Umbilical cord (tissue), 2 donors: ENCODE data around the gene RPL10A. TPM values are rescaled to one million over a fixed set of nuclear protein-coding genes. Genes with fewer than 3 reads are reported as not detected.

Experiments
- DNase-seq: peaks from one replicate; pipeline ENCODE4 v3.0.0-alpha.2; 2015; ENCODE audit warnings: low spot score
- total RNA-seq: library from RNA; depleted of rRNA; stranded (reverse); fragments of >200 nt; gene quantifications from one replicate; pipeline ENCODE4 v1.2.3, GENCODE V29; 2014; ENCODE audit warnings: low replicate concordance; ENCODE audit not compliant: insufficient read depth

Gene RPL10A
- total RNA-seq, 1 donor from 2014 or later, result 2,541 TPM

- DNase-seq, result no peak
Observed at GRCh38 chr6:35448191-35448590, 20.0 kb upstream of the RPL10A start.

- DNase-seq, result peak; percentile 79
Observed at GRCh38 chr6:35449287-35449881, 18.8 kb upstream of the RPL10A start.

- DNase-seq, result no peak
Observed at GRCh38 chr6:35451354-35452182, 16.6 kb upstream of the RPL10A start.

- peak; percentile 92 for DNase-seq
Observed at GRCh38 chr6:35452183-35453090, 15.8 kb upstream of the RPL10A start, which contains the start of gene FANCE. FANCE (plus strand) TSS chr6:35452338; CDS start chr6:35452546, 208 bp downstream.

- peak; percentile 30 for DNase-seq
Observed at GRCh38 chr6:35453236-35453635, 15.0 kb upstream of the RPL10A start.

GRCh38 chr6:35454391-35455110, 13.7 kb upstream of the RPL10A start:
- DNase-seq, result peak; percentile 43

GRCh38 chr6:35457907-35458306, 10.3 kb upstream of the RPL10A start:
- no peak for DNase-seq

- no peak for DNase-seq
Observed at GRCh38 chr6:35461270-35461669, 6.9 kb upstream of the RPL10A start.

GRCh38 chr6:35463292-35463691, 4.9 kb upstream of the RPL10A start:
- no peak for DNase-seq

GRCh38 chr6:35465646-35466045, 2.6 kb upstream of the RPL10A start:
- no peak for DNase-seq

- peak; percentile 32 for DNase-seq
Observed at GRCh38 chr6:35468980-35469750, 964 bp downstream of the RPL10A start.

GRCh38 chr6:35469751-35470662, 1.8 kb downstream of the RPL10A start:
- peak; percentile 23 for DNase-seq

- DNase-seq, result no peak
Observed at GRCh38 chr6:35470663-35471120, 2.5 kb downstream of the RPL10A start.

GRCh38 chr6:35471836-35472345, 3.7 kb downstream of the RPL10A start:
- DNase-seq, result no peak

GRCh38 chr6:35473075-35473849, 5.1 kb downstream of the RPL10A start:
- no peak for DNase-seq

- DNase-seq, result no peak
Observed at GRCh38 chr6:35473850-35474130, 5.6 kb downstream of the RPL10A start.

- no peak for DNase-seq
Observed at GRCh38 chr6:35474131-35474941, 6.1 kb downstream of the RPL10A start.
